HG02642 (cell line): ENCODE results near the gene KLKB1.

ENCODE experiments used
- ATAC-seq: cut with Tn5 transposase; IDR thresholded peaks from one replicate; pipeline ENCODE4 v1.9.1; 2021; ENCODE audit warnings: mild to moderate bottlenecking; ENCODE audit not compliant: unreplicated experiment, poor library complexity

The KLKB1 gene

GRCh38 chr4:186227221-186227620, at the start of gene KLKB1:
KLKB1 (plus strand) TSS chr4:186227507; CDS start chr4:186228196, 689 bp downstream.
- ATAC-seq: no peak

GRCh38 chr4:186188107-186188506, 39.2 kb upstream of the KLKB1 start:
- ATAC-seq: no peak

- ATAC-seq: no peak
Measured at GRCh38 chr4:186189656-186190055, 37.7 kb upstream of the KLKB1 start.

- ATAC-seq: peak; percentile 38
Measured at GRCh38 chr4:186190581-186191199, 36.6 kb upstream of the KLKB1 start.

- ATAC-seq: peak; percentile 86
Measured at GRCh38 chr4:186191200-186192065, 35.9 kb upstream of the KLKB1 start, which contains the start of gene CYP4V2. CYP4V2 (plus strand) TSS chr4:186191567; CDS start chr4:186191824, 257 bp downstream.

- no peak for ATAC-seq
Measured at GRCh38 chr4:186192066-186192612, 35.2 kb upstream of the KLKB1 start.

- no peak for ATAC-seq
Measured at GRCh38 chr4:186193851-186194250, 33.5 kb upstream of the KLKB1 start.

GRCh38 chr4:186196063-186196462, 31.2 kb upstream of the KLKB1 start:
- ATAC-seq: no peak

- no peak for ATAC-seq
Measured at GRCh38 chr4:186200516-186200915, 26.8 kb upstream of the KLKB1 start.

GRCh38 chr4:186201010-186201409, 26.3 kb upstream of the KLKB1 start:
- ATAC-seq: no peak

GRCh38 chr4:186201535-186202230, 25.6 kb upstream of the KLKB1 start:
- peak; percentile 95 for ATAC-seq

GRCh38 chr4:186202490-186203140, 24.7 kb upstream of the KLKB1 start:
- ATAC-seq: no peak

- ATAC-seq: no peak
Measured at GRCh38 chr4:186203406-186203805, 23.9 kb upstream of the KLKB1 start.

GRCh38 chr4:186204103-186204559, 23.2 kb upstream of the KLKB1 start:
- ATAC-seq: no peak

- no peak for ATAC-seq
Measured at GRCh38 chr4:186204686-186205085, 22.6 kb upstream of the KLKB1 start.

- no peak for ATAC-seq
Measured at GRCh38 chr4:186205156-186205555, 22.2 kb upstream of the KLKB1 start.

GRCh38 chr4:186216465-186217024, 10.8 kb upstream of the KLKB1 start:
- no peak for ATAC-seq

- ATAC-seq: no peak
Measured at GRCh38 chr4:186217733-186218293, 9.5 kb upstream of the KLKB1 start.

GRCh38 chr4:186221624-186222023, 5.7 kb upstream of the KLKB1 start:
- ATAC-seq: no peak
